ENCODE data around the gene MUCL3.
A peak's percentile ranks its signal among the peaks of the same experiment; 100 is the strongest.

MUCL3 gene

GRCh38 chr6:30942338-30943060 lies 1.7 kb downstream of the MUCL3 start:
- no peak for DNase-seq

- DNase-seq, result no peak
Measured at GRCh38 chr6:30944051-30944450, 3.3 kb downstream of the MUCL3 start.

- no peak for DNase-seq
Measured at GRCh38 chr6:30945281-30945680, 4.5 kb downstream of the MUCL3 start.

DNA sequence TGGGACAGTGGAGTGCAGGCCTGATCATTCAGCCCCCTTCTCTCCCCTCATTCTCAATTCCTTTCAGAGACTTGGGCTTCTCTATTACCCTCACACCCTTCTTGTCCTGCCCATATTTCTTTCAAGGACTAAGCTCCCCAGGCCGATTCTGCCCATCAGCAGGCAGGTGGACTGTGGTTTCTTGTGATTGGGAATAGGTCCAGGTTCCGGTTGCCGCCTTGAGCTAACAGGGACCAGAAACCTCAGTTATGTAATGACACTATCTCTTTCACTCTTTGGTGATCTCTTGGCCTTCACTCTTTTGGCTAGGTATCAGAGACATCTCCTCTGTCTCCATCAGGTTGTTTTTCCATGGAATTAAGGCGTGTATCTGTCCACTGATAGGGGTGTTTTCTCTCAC lies 6.5 kb downstream of the MUCL3 start:
- no peak for DNase-seq

DNA sequence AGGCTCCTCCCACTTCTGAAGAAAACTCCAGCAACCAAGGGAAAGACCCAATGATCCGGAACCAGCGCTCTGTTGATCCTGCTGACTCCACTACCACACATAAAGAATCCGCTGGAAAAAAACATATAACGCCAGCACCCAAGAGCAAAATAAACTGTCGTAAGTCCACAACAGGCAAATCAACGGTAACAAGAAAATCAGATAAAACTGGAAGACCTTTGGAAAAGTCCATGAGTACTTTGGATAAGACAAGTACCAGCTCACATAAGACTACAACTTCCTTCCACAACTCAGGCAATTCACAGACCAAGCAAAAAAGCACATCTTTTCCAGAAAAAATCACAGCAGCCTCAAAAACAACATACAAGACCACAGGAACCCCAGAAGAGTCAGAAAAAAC lies 8.0 kb downstream of the MUCL3 start:
- no peak for DNase-seq

GRCh38 chr6:30951907-30952469 lies 11.2 kb downstream of the MUCL3 start:
- DNase-seq, result no peak

DNA sequence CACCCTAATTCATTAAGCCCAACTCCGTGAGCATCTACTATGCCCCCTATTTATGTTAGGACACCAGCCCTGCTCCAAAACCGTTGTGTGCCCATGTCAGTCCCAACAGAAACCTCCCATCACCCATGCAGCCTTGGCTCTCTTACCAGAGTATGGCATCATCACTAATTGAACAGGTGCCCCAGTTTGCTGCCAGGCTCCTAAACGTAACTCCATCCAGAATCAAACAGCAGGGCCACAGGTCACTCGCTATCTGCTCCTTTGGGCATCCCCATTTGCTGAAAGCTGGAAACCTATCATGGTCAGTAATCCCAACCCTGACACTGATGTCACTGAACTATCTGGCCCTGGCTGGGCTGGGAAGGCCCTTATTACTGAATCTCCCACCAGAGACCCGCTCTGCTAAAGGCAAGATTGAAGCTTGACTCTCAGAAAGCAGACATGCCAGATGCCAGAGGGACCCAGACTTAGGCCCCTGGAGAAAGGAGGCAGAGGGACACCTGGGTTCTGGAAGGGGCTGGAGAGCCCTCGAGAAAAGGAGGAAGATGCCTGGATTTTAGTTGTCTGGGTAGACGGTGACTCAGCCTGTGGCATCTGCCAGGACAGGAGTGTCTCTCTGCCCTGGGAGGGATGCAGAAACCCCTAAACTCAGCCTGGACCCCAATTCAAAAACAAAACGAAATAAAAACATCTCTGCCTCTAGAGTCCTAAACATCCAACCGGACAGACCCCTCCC lies 14.0 kb downstream of the MUCL3 start:
- DNase-seq, result no peak

GRCh38 chr6:30955367-30956042 lies 14.7 kb downstream of the MUCL3 start:
- DNase-seq, result peak; percentile 77

GRCh38 chr6:30957716-30958115 lies 16.9 kb downstream of the MUCL3 start:
- DNase-seq, result no peak

DNA sequence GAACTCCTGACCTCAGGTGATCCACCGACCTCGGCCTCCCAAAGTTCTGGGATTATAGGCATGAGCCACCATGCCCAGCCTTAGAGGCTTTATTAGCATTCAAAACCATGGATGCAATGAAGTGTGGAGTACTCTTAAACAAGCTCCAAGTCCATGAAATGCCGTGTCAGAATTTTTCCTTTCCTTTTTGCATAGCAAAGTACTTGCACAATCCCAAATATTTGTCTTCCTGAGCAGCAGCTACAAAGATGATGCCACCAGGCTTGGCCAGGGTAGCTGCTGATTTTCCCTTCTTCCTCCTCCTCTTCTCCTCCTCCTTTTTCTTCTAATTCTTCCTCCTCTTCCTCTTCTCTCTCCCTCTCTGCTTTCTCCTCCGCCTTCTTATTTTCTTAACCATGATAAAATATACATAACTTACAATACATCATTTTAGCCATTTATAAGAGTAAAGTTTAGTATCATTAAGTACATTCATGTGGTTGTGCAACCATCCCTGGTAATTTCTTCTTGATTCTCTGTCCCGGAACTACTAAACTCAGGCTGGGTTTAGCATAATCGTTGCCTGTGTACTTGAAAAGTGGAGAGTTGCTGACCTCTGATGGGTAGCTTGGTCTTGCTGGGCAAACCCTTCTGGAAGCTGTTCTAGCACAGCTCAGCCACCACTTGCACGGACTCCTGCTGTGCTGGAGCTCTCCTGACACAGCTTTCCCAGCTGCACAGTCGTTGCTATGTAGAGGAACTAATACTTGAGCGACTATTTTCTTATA lies 20.3 kb downstream of the MUCL3 start:
- DNase-seq, result no peak

GRCh38 chr6:30962716-30963115 lies 21.9 kb downstream of the MUCL3 start:
- DNase-seq, result no peak

GRCh38 chr6:30963641-30964040 lies 22.9 kb downstream of the MUCL3 start:
- DNase-seq, result no peak

DNA sequence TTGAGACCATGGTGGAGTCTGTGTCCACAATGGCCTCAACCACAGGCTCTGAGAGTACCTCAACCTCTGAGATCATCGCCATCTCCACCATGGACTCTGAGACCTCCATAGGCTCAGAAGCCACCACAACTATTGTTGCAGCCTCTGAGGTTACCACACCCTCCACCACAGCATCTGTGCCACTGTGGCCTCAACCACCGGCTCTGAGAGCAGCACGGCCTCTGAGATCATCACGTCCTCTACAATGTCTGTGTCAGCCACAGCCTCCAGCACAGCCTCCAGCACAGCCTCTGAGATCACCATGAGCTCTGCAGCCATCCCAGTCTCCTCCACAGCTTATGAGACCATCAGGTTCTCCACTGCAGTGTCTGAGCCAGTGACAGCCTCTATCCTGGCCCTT lies 23.3 kb downstream of the MUCL3 start:
- peak; percentile 19 for DNase-seq

DNA sequence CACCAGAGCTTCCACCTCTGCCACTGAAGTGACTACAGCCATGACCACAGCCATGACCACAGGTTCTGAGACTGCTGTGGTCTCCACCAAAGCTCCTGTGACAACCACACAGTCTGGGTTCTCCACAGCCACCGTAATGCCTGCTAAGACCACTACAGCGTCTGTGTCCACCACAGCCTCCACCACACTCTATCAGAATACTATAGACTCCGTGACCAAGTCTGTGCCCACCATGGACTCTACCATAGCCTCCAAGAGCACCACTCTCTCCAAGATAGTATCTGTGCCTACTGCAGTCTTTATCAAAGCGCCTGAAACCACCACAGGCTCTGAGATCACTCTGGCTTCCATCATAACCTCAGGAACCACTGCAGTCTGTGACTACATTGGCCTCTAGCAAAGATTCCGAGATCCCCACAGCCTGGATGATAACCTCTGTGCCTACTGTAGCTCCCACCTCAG lies 24.4 kb downstream of the MUCL3 start:
- no peak for DNase-seq

- DNase-seq, result no peak
Measured at GRCh38 chr6:30966154-30966553, 25.4 kb downstream of the MUCL3 start.

DNA sequence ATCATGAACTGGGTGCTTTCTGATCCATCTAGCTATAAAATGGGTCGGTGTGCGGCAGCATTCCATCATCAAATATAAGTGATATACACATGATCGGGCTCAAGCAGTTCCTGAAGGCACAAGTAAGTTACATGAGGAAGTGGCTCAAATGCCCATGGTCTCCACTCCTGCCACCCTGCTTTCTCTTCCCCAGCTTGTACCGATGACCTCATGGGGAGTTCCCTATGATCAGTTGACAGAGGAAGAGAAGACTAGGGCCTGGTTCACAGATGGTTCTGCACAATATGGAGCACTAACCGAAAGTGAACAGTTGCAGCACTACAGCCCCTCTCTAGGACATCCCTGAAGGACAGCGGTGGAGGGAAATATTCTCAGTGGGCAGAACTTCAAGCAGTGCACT lies 28.4 kb downstream of the MUCL3 start:
- peak; percentile 6 for DNase-seq

- no peak for DNase-seq
Measured at GRCh38 chr6:30970946-30971345, 30.2 kb downstream of the MUCL3 start.

- DNase-seq, result no peak
Measured at GRCh38 chr6:30972816-30973215, 32.0 kb downstream of the MUCL3 start.

DNA sequence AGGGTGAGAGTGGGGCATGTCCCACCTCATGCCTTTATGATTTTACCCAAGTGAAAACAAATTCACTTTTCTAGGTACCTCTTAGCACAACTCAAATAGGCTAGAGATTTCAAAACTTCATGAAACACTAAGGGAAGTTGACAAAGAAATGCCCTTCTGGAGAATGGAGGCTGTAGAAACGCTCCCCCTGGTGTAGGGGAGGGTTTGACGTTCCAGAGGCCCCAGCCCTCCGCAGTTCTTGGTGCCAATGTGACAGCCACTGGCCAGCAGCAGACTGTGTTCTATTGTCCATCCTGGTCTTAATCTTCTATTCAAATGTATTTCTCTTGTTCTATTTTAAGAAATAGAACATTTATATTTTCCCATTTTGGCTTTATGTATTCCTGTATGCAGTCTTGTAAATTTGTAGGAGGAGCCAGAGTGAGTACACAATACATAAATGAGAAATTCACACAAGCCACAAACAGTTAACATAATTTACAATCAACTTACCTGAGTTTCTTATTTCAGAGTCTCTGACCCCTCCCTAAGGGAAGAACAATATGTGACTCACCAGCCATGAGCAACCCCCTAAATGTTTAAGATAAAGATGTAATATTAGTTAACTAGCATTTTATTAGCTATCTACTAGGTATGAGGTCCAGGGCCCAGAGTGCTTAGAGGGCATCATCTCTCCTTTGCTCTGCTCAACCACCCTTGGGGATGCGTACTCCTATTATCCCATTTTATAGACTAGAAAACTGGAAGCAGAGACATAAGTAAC lies 33.9 kb downstream of the MUCL3 start:
- no peak for DNase-seq

GRCh38 chr6:30979141-30979540 lies 38.4 kb downstream of the MUCL3 start:
- no peak for DNase-seq

DNA sequence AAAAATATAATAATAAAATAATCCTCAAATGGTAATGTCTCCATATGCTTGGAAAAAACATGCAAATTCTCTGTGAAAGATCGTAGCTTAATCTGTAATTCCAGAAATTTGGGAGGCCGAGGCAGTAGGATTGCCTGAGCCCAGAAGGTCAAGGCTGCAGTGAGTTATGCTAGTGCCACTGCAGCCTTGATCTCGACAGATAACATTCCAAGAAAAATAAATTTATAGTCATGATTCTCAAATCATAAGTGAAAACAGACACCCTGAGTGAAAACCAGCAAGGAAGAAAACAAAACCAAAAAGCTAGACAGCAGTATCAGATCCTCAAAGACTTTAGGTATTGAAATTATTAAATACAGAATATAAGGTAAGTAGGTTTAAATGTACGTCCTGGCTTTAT lies 38.9 kb downstream of the MUCL3 start:
- no peak for DNase-seq
